H9 (cell line): ENCODE measurements around the gene RPRD2. TPM values are rescaled to one million over a fixed set of nuclear protein-coding genes. Genes with fewer than 3 reads are reported as not detected.

Experiments
- DNase-seq: peaks from one replicate; pipeline ENCODE4 v3.0.0-alpha.2; 2017
- H2AFZ ChIP-seq: one replicate; pipeline ENCODE4 v1.6.1; 2013; ENCODE audit warnings: mild to moderate bottlenecking, low read length, control low read depth, moderate library complexity
- H2AK5ac ChIP-seq: 2 replicates; pipeline ENCODE4 v1.6.1; 2013; ENCODE audit warnings: low read length, control low read depth, mixed read lengths; ENCODE audit not compliant: insufficient read length
- H2BK120ac ChIP-seq: one replicate; pipeline ENCODE4 v1.6.1; 2013; ENCODE audit warnings: low read depth, mild to moderate bottlenecking, low read length, control low read depth, inconsistent platforms; ENCODE audit not compliant: poor library complexity, severe bottlenecking
- H2BK12ac ChIP-seq: 2 replicates; pipeline ENCODE4 v1.6.1; 2013; ENCODE audit warnings: low read length, control low read depth, mixed read lengths, low read depth; ENCODE audit not compliant: insufficient read length
- H2BK15ac ChIP-seq: 2 replicates; pipeline ENCODE4 v1.6.1; 2013; ENCODE audit warnings: low read depth, low read length, control low read depth
- H2BK20ac ChIP-seq: one replicate; pipeline ENCODE4 v1.6.1; 2013; ENCODE audit warnings: low read depth, mild to moderate bottlenecking, low read length, control low read depth, inconsistent platforms; ENCODE audit not compliant: poor library complexity, severe bottlenecking
- H2BK5ac ChIP-seq: 2 replicates; pipeline ENCODE4 v1.6.1; 2013; ENCODE audit warnings: low read length, control low read depth, mixed read lengths; ENCODE audit not compliant: insufficient read length
- H3K14ac ChIP-seq: 2 replicates; pipeline ENCODE4 v1.6.1; 2013; ENCODE audit warnings: low read length, control low read depth; ENCODE audit not compliant: insufficient read depth
- H3K18ac ChIP-seq: 2 replicates; pipeline ENCODE4 v1.6.1; 2013; ENCODE audit warnings: low read depth, mild to moderate bottlenecking, mixed read lengths, low read length, control low read depth; ENCODE audit not compliant: insufficient read length
- H3K23ac ChIP-seq: 2 replicates; pipeline ENCODE4 v1.6.1; 2013; ENCODE audit warnings: low read length, control low read depth, mixed read lengths, low read depth; ENCODE audit not compliant: insufficient read length
- H3K23me2 ChIP-seq: 2 replicates; pipeline ENCODE4 v1.6.1; 2013; ENCODE audit warnings: low read depth, mild to moderate bottlenecking, mixed read lengths, low read length, control low read depth; ENCODE audit not compliant: insufficient read length, poor library complexity, severe bottlenecking
- H3K27ac ChIP-seq: 2 replicates; pipeline ENCODE4 v1.5.1; 2013; ENCODE audit warnings: low read length, control low read depth, mixed read lengths, low read depth; ENCODE audit not compliant: insufficient read length
- H3K27me3 ChIP-seq: 2 replicates; pipeline ENCODE4 v1.6.1; 2013; ENCODE audit warnings: low read length, control low read depth, inconsistent platforms; ENCODE audit not compliant: insufficient read depth
- H3K4ac ChIP-seq: 2 replicates; pipeline ENCODE4 v1.6.1; 2013; ENCODE audit warnings: low read depth, mild to moderate bottlenecking, control low read depth, inconsistent platforms, low read length, moderate library complexity
- H3K4me1 ChIP-seq: 2 replicates; pipeline ENCODE4 v1.6.1; 2013; ENCODE audit warnings: low read length, control low read depth, inconsistent platforms; ENCODE audit not compliant: insufficient read depth
- H3K4me2 ChIP-seq: 2 replicates; pipeline ENCODE4 v1.6.1; 2013; ENCODE audit warnings: low read length, control low read depth, mixed read lengths; ENCODE audit not compliant: insufficient read length, insufficient read depth
- H3K56ac ChIP-seq: 2 replicates; pipeline ENCODE4 v1.6.1; 2013; ENCODE audit warnings: low read depth, mild to moderate bottlenecking, mixed read lengths, low read length, control low read depth; ENCODE audit not compliant: insufficient read length
- H3K79me1 ChIP-seq: 2 replicates; pipeline ENCODE4 v1.6.1; 2013; ENCODE audit warnings: low read depth, mild to moderate bottlenecking, moderate library complexity, low read length, control low read depth, inconsistent platforms; ENCODE audit not compliant: insufficient read depth, poor library complexity, severe bottlenecking
- H3K79me2 ChIP-seq: 2 replicates; pipeline ENCODE4 v1.6.1; 2013; ENCODE audit warnings: low read length, control low read depth, inconsistent platforms; ENCODE audit not compliant: insufficient read depth
- H3K9ac ChIP-seq: 2 replicates; pipeline ENCODE4 v1.6.1; 2013; ENCODE audit warnings: low read length, control low read depth, mixed read lengths; ENCODE audit not compliant: insufficient read length; ENCODE audit errors: extremely low read depth
- H3K9me3 ChIP-seq: one replicate; pipeline ENCODE4 v1.6.1; 2013; ENCODE audit warnings: low read depth, low read length, inconsistent platforms; ENCODE audit not compliant: control insufficient read depth
- H3T11ph ChIP-seq: one replicate; pipeline ENCODE4 v1.6.1; 2013; ENCODE audit warnings: mild to moderate bottlenecking, low read length, control low read depth, inconsistent platforms
- H4K20me1 ChIP-seq: one replicate; pipeline ENCODE4 v1.6.1; 2013; ENCODE audit not compliant: control insufficient read depth, insufficient read length, insufficient read depth
- H4K5ac ChIP-seq: 2 replicates; pipeline ENCODE4 v1.6.1; 2013; ENCODE audit warnings: low read depth, mild to moderate bottlenecking, mixed read lengths, low read length, control low read depth; ENCODE audit not compliant: insufficient read length
- H4K8ac ChIP-seq: replicated peaks from 2 replicates; pipeline ENCODE4 v1.6.1; 2013; ENCODE audit warnings: low read length, control low read depth, mixed read lengths, low read depth; ENCODE audit not compliant: insufficient read length
- H4K91ac ChIP-seq: 2 replicates; pipeline ENCODE4 v1.6.1; 2013; ENCODE audit warnings: low read depth, mild to moderate bottlenecking, moderate library complexity, mixed read lengths, low read length, control low read depth; ENCODE audit not compliant: insufficient read length
- H3K27ac Mint-ChIP-seq, 3 experiments: 2 replicates in 2 of 3; 3 replicates in 1 of 3; pipeline ENCODE4 v1.8.0; 2020 to 2021; ENCODE audit warnings: mixed read lengths in 3 of 3, mild to moderate bottlenecking in 1 of 3, moderate library complexity in 1 of 3
- H3K27me3 Mint-ChIP-seq: 2 replicates; pipeline ENCODE4 v1.8.0; 2021; ENCODE audit warnings: low read depth, mild to moderate bottlenecking, moderate library complexity, mixed read lengths
- H3K36me3 Mint-ChIP-seq, 3 experiments: 2 replicates in 2 of 3; 3 replicates in 1 of 3; pipeline ENCODE4 v1.8.0; 2020 to 2021; ENCODE audit warnings: low read depth in 3 of 3, mixed read lengths in 3 of 3; ENCODE audit not compliant: insufficient read depth in 1 of 3
- H3K4me1 Mint-ChIP-seq, 2 experiments: 2 replicates each; pipeline ENCODE4 v1.8.0; 2020; ENCODE audit warnings: mixed read lengths in 2 of 2
- H3K4me3 Mint-ChIP-seq, 2 experiments: 2 replicates in 1 of 2; 3 replicates in 1 of 2; pipeline ENCODE4 v1.8.0; 2020 to 2021; ENCODE audit warnings: mild to moderate bottlenecking in 2 of 2, mixed read lengths in 2 of 2, moderate library complexity in 1 of 2
- H3K9me3 Mint-ChIP-seq, 2 experiments: 2 replicates in 1 of 2; 3 replicates in 1 of 2; pipeline ENCODE4 v1.8.0; 2020; ENCODE audit warnings: mild to moderate bottlenecking in 2 of 2, mixed read lengths in 2 of 2, moderate library complexity in 1 of 2
- CTCF ChIP-seq: fragments of 200-600 bp; sonication (generic); conservative IDR thresholded peaks from 3 replicates; pipeline ENCODE4 v1.8.0; 2021; ENCODE audit warnings: antibody characterized with exemption, mild to moderate bottlenecking
- WGBS: extraction: QIAGEN DNeasy Blood & Tissue Kit; methylation state at CpG from one replicate; pipeline ENCODE4 v1.1.7; 2013; ENCODE audit warnings: missing lambda C conversion rate, low lambda C conversion rate, mixed read lengths; ENCODE audit not compliant: insufficient read length; ENCODE audit errors: extremely low coverage; 5-methylcytosine and 5-hydroxymethylcytosine counted together
- total RNA-seq: library from RNA; stranded (reverse); gene quantifications from 2 replicates; pipeline ENCODE4 v1.2.1, GENCODE V29; 2021

RPRD2 gene
- total RNA-seq, 1 experiment from 2014 or later: 39.0 TPM

DNA sequence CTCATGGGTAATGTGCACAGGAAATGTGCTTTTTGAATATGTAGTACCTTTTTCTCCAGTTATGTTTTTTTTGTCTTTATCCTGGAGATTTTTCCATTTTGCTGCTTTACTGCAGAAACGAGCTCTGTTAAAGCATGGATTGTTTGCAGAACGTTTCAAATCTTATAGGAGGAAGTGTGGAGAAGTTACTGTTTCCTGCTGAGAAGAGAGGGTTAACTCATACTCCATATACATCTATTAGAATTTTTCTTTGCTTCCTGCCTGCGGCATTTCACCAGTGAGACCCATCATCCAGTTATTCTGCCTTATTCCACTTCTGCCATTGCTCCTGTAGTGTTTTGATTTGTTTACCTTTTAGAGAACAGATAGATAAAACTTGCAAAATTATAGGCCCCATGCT lies 2.0 kb downstream of the RPRD2 start:
- Histone ChIP-seq H3K23ac (no peak overlapping the region), H2BK120ac (no peak overlapping the region), H2BK20ac (no peak overlapping the region), H4K5ac (no peak overlapping the region), H2BK15ac (no peak overlapping the region), H2BK5ac (no peak overlapping the region), H3K27ac (no peak overlapping the region), H3K27me3 (no peaks in the 10 kb centered on the region), H3K56ac (no peak overlapping the region), H4K91ac (no peak overlapping the region), H3K4me2 (peak overlapping the region; percentile 92), H3K9me3 (no peaks in the 10 kb centered on the region), H2AK5ac (no peak overlapping the region), H3K9ac (peak overlapping the region; percentile 72), H2BK12ac (no peak overlapping the region), H3T11ph (no peak overlapping the region), H3K4ac (no peak overlapping the region), H3K18ac (no peak overlapping the region), H4K20me1 (no peaks in the 10 kb centered on the region), H3K14ac (no peak overlapping the region), H3K4me1 (no peaks in the 10 kb centered on the region), H2AFZ (no peak overlapping the region), H3K79me2 (peaks cover 43% of the 10 kb centered on the region; the same call in 1 of the 2 replicates), H4K8ac (no peak overlapping the region), H3K23me2 (peaks cover 10% of the 10 kb centered on the region), H3K79me1 (no peaks in the 10 kb centered on the region)
- Mint-ChIP-seq H3K4me3 (peak overlapping the region; percentile 92 to 98), H3K9me3 (no peaks in the 10 kb centered on the region; a peak in 2 of 5 replicates), H3K4me1 (peaks cover 21 to 23% of the 10 kb centered on the region in 2 experiments), H3K27ac (peak overlapping the region; percentile 83 to 100 (median 100)), H3K27me3 (no peaks in the 10 kb centered on the region; the same call in none of the 2 replicates), H3K36me3 (peaks cover 5 to 8% (median 5%) of the 10 kb centered on the region in 3 experiments; a peak in 5 of 7 replicates)
- TF ChIP-seq CTCF: no peak
- DNase-seq: no peak
- WGBS: no CpG with 5 or more reads among the region's 3 CpGs
